ENCODE data around the gene SHC4. TPM values are rescaled to one million over a fixed set of nuclear protein-coding genes. Genes with fewer than 3 reads are reported as not detected.

The SHC4 gene
- polyA plus RNA-seq, 1 of the 3 experiments (the other 2 are of a cell fraction), result 1.6 TPM

GRCh38 chr15:48851956-48852355 lies 111.8 kb downstream of the SHC4 start:
- ChIA-PET CTCF (no interaction called here), POLR2A (no interaction called here)
- DNase-seq, result no peak
- Histone ChIP-seq H3K36me3 (replicated peaks in 1 of 2; ENCODE audit: control insufficient read depth in 1 of 2, insufficient read depth in 2 of 2, low read length in 1 of 2) (no peaks in the 10 kb centered on the region), H3K4me2 (no peak overlapping the region), H3K79me2 (ENCODE audit: insufficient read depth) (no peaks in the 10 kb centered on the region), H4K20me1 (ENCODE audit: insufficient read depth) (no peaks in the 10 kb centered on the region), H3K4me3 (ENCODE audit: low read depth in 2 of 2, low read length in 1 of 2) (no peak overlapping the region), H2AFZ (ENCODE audit: low read depth) (no peak overlapping the region), H3K9me2 (no peaks in the 10 kb centered on the region), H3K27ac (ENCODE audit: low read depth in 2 of 2, low read length in 1 of 2) (no peak overlapping the region), H3K4me1 (ENCODE audit: control insufficient read depth in 1 of 2, insufficient read depth in 2 of 2, low read depth in 1 of 2, low read length in 1 of 2) (peaks cover 13 to 15% of the 10 kb centered on the region in 2 experiments; a peak in 3 of 4 replicates), H3K9me3 (no peaks in the 10 kb centered on the region), H3K9ac (no peak overlapping the region), H3K27me3 (ENCODE audit: insufficient read depth) (no peaks in the 10 kb centered on the region), H3F3A (replicated peaks; ENCODE audit: insufficient read depth) (no peaks in the 10 kb centered on the region)
- TF ChIP-seq USF2 (IDR thresholded peaks at IDR 0.05; ENCODE audit: borderline replicate concordance, low read depth, low read length) (no peak), REST (IDR thresholded peaks at IDR 0.05; ENCODE audit: low read depth, low read length) (no peak), SIN3A (IDR thresholded peaks at IDR 0.05; ENCODE audit: borderline replicate concordance, low read depth, low read length) (no peak), GABPA (IDR thresholded peaks at IDR 0.05; ENCODE audit: low read depth) (no peak), USF1 (IDR thresholded peaks at IDR 0.05; ENCODE audit: borderline replicate concordance, low read depth) (no peak), NRF1 (IDR thresholded peaks at IDR 0.05; ENCODE audit: low read depth, low read length) (no peak), FOSL2 (IDR thresholded peaks at IDR 0.05; ENCODE audit: borderline replicate concordance, low read depth) (no peak), GATA2 (CRISPR knock-in tag; IDR thresholded peaks at IDR 0.05) (no peak), RXRA (IDR thresholded peaks at IDR 0.05; ENCODE audit: borderline replicate concordance, low read depth) (no peak), MEF2A (IDR thresholded peaks at IDR 0.05; ENCODE audit: borderline replicate concordance, low read depth) (no peak), MXI1 (IDR thresholded peaks at IDR 0.05; ENCODE audit: low read depth, low read length) (no peak), IRF3 (IDR thresholded peaks at IDR 0.05; ENCODE audit: low read depth, low read length) (no peak), SMC3 (IDR thresholded peaks at IDR 0.05; ENCODE audit: low read depth, low read length) (no peak), EP300 (IDR thresholded peaks at IDR 0.05; ENCODE audit: borderline replicate concordance in 1 of 2, low read depth in 1 of 2, low read length in 1 of 2) (no peak)
